NCI-H82 (cell line): ENCODE data around the gene COL28A1.
"Not testable (repeated sequence)": the region's sequence is repeated elsewhere in the genome, so short reads cannot be mapped to it uniquely, and the experiment has no call there.

Experiments
- DNase-seq: peaks from one replicate; lab custom pipeline; 2025; lab: John Stamatoyannopoulos, UW

The COL28A1 gene

DNA sequence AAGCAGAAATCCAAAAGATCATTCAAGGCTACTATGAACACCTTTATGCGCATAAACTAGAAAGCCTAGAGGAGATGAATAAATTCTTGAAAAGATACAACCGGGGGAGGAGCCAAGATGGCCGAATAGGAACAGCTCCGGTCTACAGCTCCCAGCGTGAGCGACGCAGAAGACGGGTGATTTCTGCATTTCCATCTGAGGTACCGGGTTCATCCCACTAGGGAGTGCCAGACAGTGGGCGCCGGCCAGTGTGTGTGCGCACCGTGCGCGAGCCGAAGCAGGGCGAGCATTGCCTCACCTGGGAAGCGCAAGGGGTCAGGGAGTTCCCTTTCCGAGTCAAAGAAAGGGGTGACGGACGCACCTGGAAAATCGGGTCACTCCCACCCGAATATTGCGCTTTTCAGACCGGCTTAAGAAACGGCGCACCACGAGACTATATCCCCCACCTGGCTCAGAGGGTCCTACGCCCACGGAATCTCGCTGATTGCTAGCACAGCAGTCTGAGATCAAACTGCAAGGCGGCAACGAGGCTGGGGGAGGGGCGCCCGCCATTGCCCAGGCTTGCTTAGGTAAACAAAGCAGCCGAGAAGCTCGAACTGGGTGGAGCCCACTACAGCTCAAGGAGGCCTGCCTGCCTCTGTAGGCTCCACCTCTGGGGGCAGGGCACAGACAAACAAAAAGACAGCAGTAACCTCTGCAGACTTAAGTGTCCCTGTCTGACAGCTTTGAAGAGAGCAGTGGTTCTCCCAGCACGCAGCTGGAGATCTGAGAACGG lies 70.5 kb downstream of the COL28A1 start:
- not testable (repeated sequence) for DNase-seq

DNA sequence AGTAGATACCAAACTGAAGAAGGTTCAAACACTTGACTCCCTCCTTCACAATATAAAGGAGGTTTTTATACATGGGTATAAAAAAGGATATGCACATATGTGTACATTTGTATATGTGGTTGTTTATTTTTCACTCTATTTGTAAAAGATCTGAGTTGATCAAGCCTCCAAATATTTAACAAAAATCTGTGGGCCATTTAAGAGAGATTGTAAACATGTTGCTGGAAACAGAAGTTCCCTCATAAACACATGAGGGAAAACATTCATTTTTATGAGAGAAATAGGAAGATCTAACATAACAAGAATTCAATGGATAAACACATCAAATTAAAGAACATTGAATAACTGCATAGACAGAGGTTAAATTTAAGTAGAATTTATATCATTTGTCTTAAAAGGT lies 81.7 kb downstream of the COL28A1 start:
- DNase-seq: no peak

DNA sequence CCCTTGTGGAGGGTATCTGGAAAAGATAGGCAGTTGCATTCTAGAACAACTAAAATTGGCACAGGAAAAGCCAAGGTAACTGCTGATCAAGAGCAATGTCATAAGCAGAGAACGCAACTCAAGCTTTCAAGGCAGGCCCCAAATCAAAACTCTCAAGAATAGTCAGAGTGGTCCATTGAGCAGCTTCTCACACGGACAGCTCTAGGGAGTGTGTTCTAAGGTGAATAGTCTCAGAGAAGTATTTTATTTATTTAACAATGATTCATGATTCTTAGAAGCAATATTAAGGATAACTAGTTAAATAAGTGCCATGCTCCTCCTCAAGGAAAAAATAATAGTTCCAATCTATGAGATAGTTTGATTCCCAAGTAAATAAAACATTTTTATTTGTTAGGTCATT lies 83.0 kb downstream of the COL28A1 start:
- DNase-seq: no peak

DNA sequence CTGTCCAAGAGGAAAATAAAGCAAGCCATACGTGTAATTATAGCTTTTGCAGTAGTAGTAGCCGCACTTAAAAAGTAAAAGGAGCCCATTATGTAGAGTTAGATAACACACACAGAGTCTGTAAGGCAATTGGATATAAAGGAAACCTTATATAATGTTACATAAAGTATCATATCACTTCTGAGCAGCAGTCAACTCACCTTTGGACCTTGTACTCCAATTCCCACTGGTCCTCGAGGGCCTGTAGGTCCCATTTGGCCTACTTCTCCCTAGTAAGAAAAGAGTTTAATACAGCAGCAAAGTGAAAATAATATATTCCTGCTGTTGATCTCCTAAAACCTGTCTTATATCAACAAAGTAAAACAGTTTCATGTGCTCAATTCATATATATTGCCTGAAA lies 83.6 kb downstream of the COL28A1 start:
- DNase-seq: no peak

DNA sequence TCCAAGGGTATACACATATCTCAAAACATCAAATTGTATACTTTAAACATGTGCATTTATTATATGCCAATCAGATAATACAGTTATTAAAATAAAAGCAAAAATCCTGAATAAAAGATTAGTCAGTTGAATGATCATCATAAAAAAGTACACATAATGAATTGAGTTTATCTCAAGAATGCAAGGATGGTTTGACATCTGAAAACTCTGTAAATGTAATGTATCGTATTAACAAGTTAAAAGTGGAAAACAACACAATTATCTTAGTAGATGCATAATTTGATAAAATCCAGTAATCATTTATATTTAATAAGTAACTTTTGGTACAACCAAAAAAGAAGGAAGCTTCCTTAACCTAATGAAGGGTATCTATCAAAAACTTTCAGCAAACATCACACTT lies 86.6 kb downstream of the COL28A1 start:
- DNase-seq: no peak

DNA sequence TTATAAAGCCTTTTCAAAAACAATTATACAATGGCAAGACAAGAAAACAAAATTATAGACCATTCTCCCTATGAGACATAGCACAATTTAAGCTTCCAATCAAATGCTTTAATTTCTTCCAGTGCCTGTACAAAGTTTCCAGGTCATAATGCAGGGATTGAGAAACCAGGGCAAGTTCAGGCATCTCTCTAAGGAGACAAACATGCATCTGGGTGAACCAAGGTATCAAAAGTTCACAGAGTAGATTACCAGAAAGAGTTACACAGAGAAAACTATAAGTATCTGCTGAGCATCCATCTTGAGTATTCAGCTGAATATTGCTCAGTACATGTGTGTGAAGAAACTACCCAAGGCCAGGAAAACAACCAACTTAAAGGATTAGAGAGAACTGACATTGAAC lies 89.1 kb downstream of the COL28A1 start:
- no peak for DNase-seq

DNA sequence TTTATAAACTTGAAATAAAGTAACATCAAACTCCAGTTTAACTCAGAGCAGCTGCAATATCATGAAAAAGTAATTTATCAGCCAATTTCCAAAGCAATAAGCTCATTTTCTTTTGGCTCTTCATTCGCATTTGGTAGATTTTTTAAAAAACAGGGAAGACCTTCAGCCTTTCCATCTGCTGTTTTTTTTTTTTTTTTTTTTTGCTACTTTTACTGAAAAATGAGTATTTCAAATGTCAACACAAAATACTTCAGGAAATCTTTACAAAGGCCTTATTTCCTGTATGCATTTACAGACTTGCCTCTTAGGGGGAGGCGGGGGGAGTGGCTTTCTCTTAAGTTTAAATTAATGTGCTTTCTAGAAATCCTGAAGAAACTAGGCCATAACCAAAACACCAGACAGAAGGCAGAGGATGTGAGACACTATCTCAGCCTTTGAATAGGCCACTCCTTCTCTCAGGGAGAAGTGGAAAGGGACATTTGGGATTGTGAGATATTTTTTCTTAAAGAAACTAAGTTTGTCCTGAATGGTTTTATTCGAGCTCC lies 91.8 kb downstream of the COL28A1 start:
- no peak for DNase-seq

DNA sequence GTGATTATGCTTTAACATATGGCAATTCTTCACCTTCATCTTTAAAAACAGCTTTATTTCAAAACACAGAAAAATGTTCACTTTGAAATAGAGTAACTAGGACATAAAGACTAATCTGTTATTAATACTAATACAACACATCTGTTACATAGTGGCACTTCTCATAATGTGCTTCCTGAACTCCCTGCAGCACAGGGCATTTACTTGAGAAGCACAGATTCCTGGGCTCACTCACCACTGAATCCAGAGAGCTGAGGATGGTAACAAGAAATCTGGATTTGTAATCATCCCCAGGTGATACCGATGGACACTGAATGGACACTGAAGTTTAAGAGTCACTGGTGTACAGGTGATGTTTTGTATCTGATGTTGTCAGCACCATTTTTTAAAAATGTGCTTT lies 96.1 kb downstream of the COL28A1 start:
- no peak for DNase-seq

DNA sequence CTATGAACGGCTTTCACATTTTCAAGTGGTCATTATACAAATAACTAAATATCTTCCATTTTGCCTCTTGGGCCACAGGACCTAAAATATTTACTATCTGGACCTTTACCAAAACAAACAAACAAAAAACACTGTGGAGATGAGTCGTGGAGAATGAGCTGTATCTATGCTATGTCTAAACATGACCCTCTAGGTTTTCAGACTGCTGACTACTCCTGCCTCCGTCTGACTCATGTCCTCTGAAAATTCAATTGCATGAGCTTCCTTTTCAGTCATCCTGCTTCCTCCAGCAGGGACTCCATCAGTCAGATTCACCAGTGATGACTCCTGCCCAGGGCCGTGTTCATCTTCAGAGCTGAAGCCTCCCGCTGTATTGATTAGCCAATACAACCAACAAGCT lies 96.8 kb downstream of the COL28A1 start:
- DNase-seq: no peak

DNA sequence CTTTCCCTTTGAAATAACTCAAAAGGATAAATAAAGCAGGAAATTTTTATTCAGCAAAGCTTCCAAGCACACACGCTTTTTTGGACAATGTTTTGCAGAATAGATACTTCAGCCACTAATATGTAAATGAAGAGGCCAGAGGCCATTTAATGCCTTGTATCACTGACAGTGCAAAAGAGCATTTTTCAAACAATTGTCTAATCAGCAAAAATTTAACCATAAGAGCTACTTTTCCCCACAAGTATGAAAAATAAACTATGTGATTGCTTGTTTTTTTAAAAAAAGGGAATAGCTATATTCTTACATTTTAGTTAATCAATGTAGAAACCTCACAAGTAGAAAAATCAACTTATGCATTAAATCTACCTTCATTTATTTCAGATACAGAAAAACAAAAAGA lies 99.7 kb downstream of the COL28A1 start:
- DNase-seq: no peak

DNA sequence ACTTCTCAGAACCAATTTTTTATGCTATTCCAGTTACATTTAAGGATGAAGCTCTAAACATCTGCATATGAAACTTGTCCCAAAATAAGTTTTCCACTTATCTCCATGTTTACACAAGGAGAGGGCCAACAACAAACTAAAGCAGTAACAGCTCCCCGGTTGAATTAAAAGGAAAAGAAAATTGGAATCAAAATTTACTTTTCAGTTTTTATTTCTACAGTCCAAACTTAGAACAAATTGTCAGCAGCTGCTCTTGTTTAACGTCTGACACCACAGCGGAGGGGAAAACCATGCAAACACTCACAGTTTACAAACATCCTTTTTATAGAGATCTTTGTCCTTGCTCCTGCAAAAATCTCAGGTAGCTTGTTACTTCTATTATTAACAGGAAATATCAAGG lies 101.3 kb downstream of the COL28A1 start:
- DNase-seq: no peak

DNA sequence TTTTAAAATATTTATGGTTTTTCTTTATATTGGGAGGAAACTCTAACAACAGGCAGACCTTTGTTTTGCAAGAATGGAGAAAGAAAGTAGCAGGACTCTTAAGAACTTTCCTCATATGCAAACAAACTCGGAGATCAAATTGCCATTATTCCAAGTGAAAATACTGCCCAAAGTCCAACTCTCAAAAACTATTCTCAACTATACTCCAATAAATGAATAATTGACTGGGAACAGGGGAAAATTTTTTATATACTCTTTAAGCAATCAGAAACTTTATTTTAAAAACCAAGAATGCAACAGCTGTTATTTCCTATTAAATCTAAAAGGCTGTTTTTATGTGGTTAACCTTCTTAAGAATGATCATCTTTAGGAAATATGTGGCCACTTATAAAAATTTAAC lies 101.9 kb downstream of the COL28A1 start:
- DNase-seq: no peak

DNA sequence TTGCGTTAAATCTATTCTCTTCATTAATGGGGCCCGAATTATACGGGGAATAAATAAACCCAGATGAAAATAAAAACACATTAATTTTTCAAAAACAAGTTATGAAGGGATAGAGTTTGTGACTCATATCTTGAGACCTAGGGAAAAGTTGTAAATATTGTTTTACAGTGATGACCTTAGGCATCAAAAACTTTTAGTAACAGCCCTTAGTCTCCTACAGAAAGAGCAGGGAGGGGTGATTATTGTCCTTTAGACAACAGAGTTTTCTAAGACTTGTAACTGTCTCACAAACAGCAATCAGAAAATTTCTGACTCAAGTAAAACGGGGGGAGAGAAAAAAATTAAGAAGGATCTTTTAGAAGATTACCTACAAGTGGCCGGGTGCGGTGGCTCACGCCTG lies 102.7 kb downstream of the COL28A1 start:
- DNase-seq: no peak

DNA sequence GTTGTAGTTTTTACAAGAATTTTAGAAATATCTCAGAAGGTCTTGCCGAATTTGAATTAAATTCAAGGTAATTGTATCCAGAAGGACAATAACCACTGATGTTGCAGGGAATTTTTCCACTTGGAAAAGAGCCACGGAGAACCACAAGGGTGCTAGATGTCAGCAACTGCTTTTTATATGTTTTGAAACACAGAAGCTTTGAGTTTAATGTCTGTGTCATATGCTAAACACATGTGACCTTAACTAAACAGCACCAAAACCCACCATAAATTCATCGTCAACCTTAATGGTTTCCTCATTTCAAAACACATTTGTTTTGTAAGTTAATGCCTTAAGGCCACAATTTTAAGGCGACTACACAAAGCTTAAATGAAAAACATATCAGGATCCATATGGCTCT lies 106.9 kb downstream of the COL28A1 start:
- DNase-seq: no peak

DNA sequence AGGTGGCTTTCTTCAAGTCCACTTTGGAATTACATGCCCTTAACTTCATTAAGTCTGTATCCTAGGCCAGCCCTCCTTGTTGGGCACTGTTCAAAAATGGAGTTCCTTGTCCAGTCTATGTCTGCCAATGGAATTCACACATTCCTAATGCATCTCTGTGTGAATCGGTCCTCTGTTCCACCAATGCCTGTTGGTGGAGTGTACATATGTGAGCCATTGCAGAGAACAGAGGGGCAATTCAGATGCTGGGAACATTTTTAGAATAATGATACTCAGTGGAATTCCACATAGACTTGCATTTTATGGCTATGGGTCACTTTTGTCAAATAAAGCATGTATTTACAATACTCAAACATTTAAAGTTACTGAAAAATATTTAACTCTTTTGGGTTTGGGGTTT lies 108.3 kb downstream of the COL28A1 start:
- no peak for DNase-seq

DNA sequence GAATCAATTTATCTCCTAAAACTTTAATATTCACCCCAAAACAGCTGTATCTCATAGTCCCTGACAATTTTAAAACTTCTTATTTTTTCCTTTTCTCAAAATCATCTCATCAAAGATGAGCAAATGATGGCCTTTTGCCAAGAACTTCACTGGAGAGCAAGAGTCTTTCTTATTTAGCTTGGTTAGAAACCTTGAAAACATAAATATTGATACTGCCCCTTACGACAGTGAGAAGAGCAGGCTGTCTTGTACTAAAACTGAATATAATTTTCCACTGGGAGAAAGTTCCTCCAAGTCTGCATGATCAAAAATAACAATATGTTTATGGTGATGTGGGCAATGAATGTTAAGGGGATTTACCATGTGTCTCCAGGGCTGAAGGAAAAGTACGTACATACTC lies 109.0 kb downstream of the COL28A1 start:
- DNase-seq: no peak

DNA sequence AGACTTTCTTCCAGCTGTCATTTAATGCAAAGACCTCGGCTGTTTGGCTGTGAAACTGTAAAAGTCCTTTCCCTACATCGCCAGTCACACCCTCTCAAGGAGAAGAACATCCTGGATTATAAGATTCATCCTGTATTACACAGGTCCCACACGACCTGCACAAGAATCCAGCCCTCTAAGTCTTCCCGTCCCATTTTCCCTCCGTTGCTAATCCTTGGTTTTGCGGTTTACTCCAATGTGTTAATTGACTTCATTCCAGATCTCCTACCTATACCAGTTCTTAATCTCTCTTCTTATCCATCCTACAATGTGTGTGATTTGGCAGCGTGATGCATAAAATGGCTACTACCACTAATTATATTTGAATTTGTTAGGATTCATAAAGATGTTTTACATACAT lies 110.4 kb downstream of the COL28A1 start:
- DNase-seq: peak; percentile 79

DNA sequence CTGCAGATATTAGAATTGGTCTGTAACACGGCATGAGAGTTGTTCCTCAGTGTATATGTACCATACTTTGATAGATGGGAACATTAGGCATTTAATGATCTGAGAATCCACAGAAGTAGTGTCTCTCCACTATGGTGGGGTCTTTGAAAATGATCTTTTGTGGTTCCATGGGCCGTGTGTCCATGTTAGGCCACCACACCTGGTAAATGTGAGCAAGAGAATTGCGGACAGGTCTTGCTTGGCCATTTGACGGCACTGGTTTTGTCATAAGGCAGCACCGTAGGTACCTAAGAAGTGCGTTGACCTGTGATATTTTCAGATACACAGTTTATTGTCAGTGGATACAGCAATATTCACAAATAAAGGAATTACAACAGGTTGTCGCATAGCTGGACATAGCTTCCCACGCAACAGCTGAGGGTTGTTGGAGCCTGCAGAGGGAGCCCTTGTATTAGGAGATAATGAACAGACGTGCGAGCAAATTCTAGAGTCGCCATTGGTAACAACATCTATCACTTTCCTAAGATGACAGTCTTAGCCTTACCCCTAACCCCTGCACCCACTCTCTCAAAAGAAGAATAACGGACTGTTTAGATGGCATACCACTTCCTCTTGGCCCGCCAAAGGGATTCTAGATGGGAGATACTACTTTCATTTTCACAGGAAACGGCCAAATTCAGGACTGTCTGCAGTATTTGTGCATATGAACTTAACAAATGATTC lies 111.4 kb downstream of the COL28A1 start:
- peak; percentile 87 for DNase-seq

DNA sequence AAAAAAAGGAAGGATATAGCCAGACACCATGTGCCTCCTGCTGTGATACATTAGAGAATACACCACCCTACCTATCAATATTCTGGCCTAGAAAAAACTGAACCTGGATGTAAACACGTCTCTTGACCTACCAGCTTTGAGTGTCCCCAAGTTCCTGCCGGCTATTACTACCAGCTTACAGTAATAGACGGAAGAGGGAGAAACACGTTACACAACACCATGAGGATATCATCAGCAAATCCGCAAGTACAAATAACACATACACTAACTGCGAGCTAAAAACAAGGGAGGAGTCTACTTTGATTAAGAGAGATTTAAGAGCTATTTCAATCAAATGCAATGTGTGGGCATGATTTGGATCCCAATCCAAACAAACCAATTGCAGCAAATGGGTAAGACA lies 113.0 kb downstream of the COL28A1 start:
- DNase-seq: no peak

DNA sequence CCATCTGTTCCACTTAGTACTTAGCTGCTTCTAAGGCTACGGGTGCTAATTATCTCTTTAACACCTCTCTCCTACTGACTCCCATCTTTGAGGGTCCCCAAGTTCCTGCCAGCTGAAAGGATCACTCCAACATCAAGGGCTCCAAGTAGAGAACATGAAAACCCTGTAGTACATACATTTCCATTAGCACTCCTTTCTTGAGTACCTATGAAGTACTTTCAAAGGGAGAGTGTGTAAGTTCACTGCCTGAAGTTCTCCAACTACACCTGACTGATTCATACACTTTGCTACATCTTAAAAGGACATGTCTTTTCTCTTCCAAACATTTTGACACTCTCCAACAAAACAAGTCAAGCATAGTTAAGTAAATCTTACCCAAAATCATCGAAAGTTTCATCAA lies 113.8 kb downstream of the COL28A1 start:
- DNase-seq: no peak

DNA sequence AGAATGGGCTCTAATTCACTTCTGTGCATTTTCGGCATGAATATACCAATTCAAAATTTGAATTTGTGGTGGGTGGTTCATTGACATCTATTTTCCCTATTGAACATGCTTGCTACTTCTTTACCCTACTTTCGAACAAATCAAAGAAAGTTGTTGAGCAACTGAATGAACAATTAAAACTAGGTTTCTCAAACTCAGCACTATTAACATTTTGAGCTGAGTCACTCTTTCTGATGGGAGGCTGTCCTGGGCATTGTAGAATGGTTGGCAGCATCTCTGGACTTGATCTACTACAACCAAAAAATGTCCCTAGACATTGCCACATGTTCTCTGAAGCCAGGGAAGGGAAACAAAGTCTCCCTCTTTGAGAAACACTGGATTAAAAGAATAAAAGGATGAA lies 116.7 kb downstream of the COL28A1 start:
- no peak for DNase-seq

DNA sequence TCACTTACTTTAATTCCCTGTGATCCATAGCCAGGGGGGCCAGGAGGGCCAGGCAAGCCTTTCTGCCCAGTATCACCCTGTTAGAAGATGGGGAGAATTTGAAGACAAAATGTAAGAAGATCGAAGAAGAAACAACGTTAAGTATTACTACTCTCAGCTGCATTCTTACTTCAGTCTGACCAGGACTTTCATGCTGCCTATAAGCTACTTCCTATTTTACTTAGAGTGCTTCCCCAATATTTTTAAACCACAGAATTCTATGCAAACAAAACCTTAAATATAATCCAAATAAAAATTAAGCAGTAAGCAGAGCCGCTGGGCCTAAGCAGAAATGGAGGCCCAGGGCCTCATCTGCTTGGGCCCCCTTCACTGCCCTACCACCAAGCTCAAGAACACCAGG lies 117.8 kb downstream of the COL28A1 start:
- no peak for DNase-seq

DNA sequence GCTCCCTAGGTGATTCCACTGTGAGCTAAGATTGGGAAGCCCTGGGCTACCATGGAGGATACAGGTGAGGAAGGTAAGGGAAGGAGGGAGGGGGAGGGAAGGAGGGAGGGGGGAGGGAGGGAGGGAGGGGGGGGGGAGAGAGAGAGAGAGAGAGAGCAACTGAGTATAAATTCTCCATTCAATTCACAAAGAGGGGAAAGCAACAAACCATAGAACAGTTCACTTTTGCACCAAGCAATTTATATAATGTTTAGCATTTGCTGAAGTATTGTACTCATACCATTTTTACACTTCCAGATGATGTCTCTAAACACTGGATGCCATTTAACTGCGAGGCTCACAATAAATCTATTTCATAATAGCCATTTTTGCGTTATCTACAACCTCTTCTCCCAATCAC lies 118.3 kb downstream of the COL28A1 start:
- DNase-seq: no peak
